K562 (cell line): ENCODE data around the gene PSORS1C2. TPM values are rescaled to one million over a fixed set of nuclear protein-coding genes. Genes with fewer than 3 reads are reported as not detected.
A peak's percentile ranks its signal among the peaks of the same experiment; 100 is the strongest.

Source experiments
- ATAC-seq: fragments of 200-7000 bp; cut with Tn5 transposase; 3 replicates; pipeline ENCODE4 v1.9.1; 2020; ENCODE audit warnings: moderate library complexity
- BruUV-seq: library from RNA; stranded (reverse); fragments of 400-500 nt; replicated peaks from 2 replicates; lab custom pipeline; 2021; lab: Mats Ljungman, UMichigan
- CTCF ChIA-PET: fragments of 300-600 bp; formaldehyde crosslinking; extraction: SDS; loops from one replicate; lab custom pipeline; 2021; ENCODE audit warnings: low intra/inter-chr PET ratio; lab: Yijun Ruan, JAX
- POLR2A ChIA-PET: fragments of 300-600, 350-650 bp; sonication (Branson Sonifier 250); formaldehyde crosslinking; extraction: SDS; loops from one replicate; lab custom pipeline; 2021; ENCODE audit warnings: antibody characterized with exemption, inconsistent platforms; lab: Yijun Ruan, JAX
- DNase-seq, 4 experiments: peaks; one replicate each; pipeline versions ENCODE4 v3.0.0 to v3.0.0-alpha.2; 2011 to 2018; ENCODE audit warnings: low spot score in 3 of 4, mixed read lengths in 3 of 4; ENCODE audit errors: extremely low read depth in 1 of 4
- FAIRE-seq: peaks from 2 replicates; lab custom pipeline; 2011; peaks lifted over from hg19 to GRCh38; lab: Jason Lieb, UNC
- H2AFZ ChIP-seq: 2 replicates; pipeline ENCODE4 v1.6.0; 2011; ENCODE audit warnings: low read depth, low read length, control low read depth, inconsistent platforms
- H3K27ac ChIP-seq: fragments of 200-600 bp; 3 replicates; pipeline ENCODE4 v1.8.0; 2011; ENCODE audit warnings: low read depth, mild to moderate bottlenecking, control low read depth, inconsistent platforms, low read length, moderate library complexity, mixed read lengths; ENCODE audit errors: extremely low read depth
- H3K27me3 ChIP-seq, 2 experiments: fragments of 300-600 bp in 1 of 2; 2 replicates in 1 of 2; 3 replicates in 1 of 2; pipeline versions ENCODE4 v1.6.0 to v1.8.0; 2011; ENCODE audit warnings: inconsistent platforms in 2 of 2, low read length in 2 of 2, mild to moderate bottlenecking in 1 of 2, mixed read lengths in 1 of 2, moderate library complexity in 1 of 2; ENCODE audit not compliant: control insufficient read depth in 2 of 2, insufficient read depth in 2 of 2
- H3K36me3 ChIP-seq: fragments of 300-600 bp; 3 replicates; pipeline ENCODE4 v1.8.0; 2011; ENCODE audit warnings: mild to moderate bottlenecking, low read length, inconsistent platforms; ENCODE audit not compliant: control insufficient read depth, insufficient read depth
- H3K4me1 ChIP-seq, 2 experiments: fragments of 200-600 bp in 1 of 2; replicated peaks in 1 of 2; 2 replicates in 1 of 2; 3 replicates in 1 of 2; pipeline versions ENCODE4 v1.5.1 to v1.8.0; 2011; ENCODE audit warnings: inconsistent platforms in 2 of 2, low read length in 2 of 2, mild to moderate bottlenecking in 1 of 2, mixed read lengths in 1 of 2, moderate library complexity in 1 of 2; ENCODE audit not compliant: control insufficient read depth in 2 of 2, insufficient read depth in 2 of 2
- H3K4me2 ChIP-seq: 2 replicates; pipeline ENCODE4 v1.6.1; 2011; ENCODE audit warnings: low read length, control low read depth, inconsistent platforms, mixed read lengths; ENCODE audit not compliant: insufficient read depth
- H3K4me3 ChIP-seq: fragments of 200-600 bp; sonication (generic), shearing (Covaris generic); 2 replicates; pipeline ENCODE4 v1.5.1; 2016; ENCODE audit warnings: control low read depth, inconsistent platforms
- H3K79me2 ChIP-seq: fragments of 200-600 bp; 3 replicates; pipeline ENCODE4 v1.8.0; 2011; ENCODE audit warnings: low read length, inconsistent platforms; ENCODE audit not compliant: control insufficient read depth, insufficient read depth
- H3K9ac ChIP-seq, 2 experiments: 2 replicates each; pipeline versions ENCODE4 v1.6.0 to v1.6.1; 2011; ENCODE audit warnings: low read depth in 2 of 2, low read length in 2 of 2, control low read depth in 1 of 2, inconsistent platforms in 1 of 2, mild to moderate bottlenecking in 1 of 2, mixed read lengths in 1 of 2; ENCODE audit not compliant: insufficient read depth in 1 of 2
- H3K9me1 ChIP-seq: one replicate; pipeline ENCODE4 v1.6.0; 2011; ENCODE audit warnings: inconsistent platforms, mild to moderate bottlenecking, low read length, moderate library complexity; ENCODE audit not compliant: control insufficient read depth, insufficient read depth
- H3K9me3 ChIP-seq: replicated peaks from 2 replicates; pipeline ENCODE4 v1.5.1; 2011; ENCODE audit warnings: low read depth, low read length, inconsistent platforms; ENCODE audit not compliant: control insufficient read depth, insufficient read depth
- H4K20me1 ChIP-seq: replicated peaks from 2 replicates; pipeline ENCODE4 v1.6.1; 2011; ENCODE audit warnings: low read length, inconsistent platforms, mixed read lengths; ENCODE audit not compliant: control insufficient read depth, insufficient read depth
- CBFA2T3 ChIP-seq: fragments of 450-650 bp; IDR thresholded peaks from 2 replicates; pipeline ENCODE4 v1.6.1; 2017
- CSDE1 ChIP-seq, 2 experiments: fragments of 450-650 bp; IDR thresholded peaks; 2 replicates each; pipeline ENCODE4 v1.6.1; 2016; ENCODE audit warnings: mild to moderate bottlenecking in 1 of 2
- E2F3 ChIP-seq: fragments of 250-450 bp; sonication (Bioruptor Pico); IDR thresholded peaks from 2 replicates; pipeline ENCODE4 v1.4.0; 2020; ENCODE audit warnings: mild to moderate bottlenecking
- HCFC1 ChIP-seq: IDR thresholded peaks from 2 replicates; pipeline ENCODE4 v1.6.1; 2012; ENCODE audit warnings: low read depth, low read length, improper control_type of control experiment
- KLF10 ChIP-seq: fragments of 250-450 bp; sonication (Bioruptor Pico); IDR thresholded peaks from 2 replicates; pipeline ENCODE4 v1.6.1; 2021; ENCODE audit warnings: matching md5 sums
- MAFG ChIP-seq: fragments of 450-650 bp; conservative IDR thresholded peaks from 2 replicates; pipeline ENCODE4 v1.6.1; 2016; ENCODE audit warnings: missing genetic modification characterization, missing compliant biosample characterization
- MXI1 ChIP-seq: IDR thresholded peaks from 2 replicates; pipeline ENCODE4 v1.6.1; 2011; ENCODE audit warnings: low read depth, mild to moderate bottlenecking, improper control_type of control experiment, low read length
- NFRKB ChIP-seq: fragments of 450-650 bp; IDR thresholded peaks from 2 replicates; pipeline ENCODE4 v1.6.1; 2016; ENCODE audit warnings: low read depth
- POLR2G ChIP-seq: fragments of 200-400 bp; formaldehyde crosslinking; IDR thresholded peaks from 2 replicates; pipeline ENCODE4 v1.6.1; 2017; ENCODE audit warnings: low read depth, mild to moderate bottlenecking, antibody characterized with exemption, low read length, moderate library complexity
- RBM17 ChIP-seq: fragments of 200-400 bp; formaldehyde crosslinking; IDR thresholded peaks from 2 replicates; pipeline ENCODE4 v1.6.1; 2017; ENCODE audit warnings: low read depth, mild to moderate bottlenecking, low read length, borderline replicate concordance
- SP1 ChIP-seq: sonication (generic); formaldehyde crosslinking; IDR thresholded peaks from 2 replicates; pipeline ENCODE4 v1.8.1; 2022; ENCODE audit warnings: mild to moderate bottlenecking, missing genetic modification reagents
- STAG1 ChIP-seq: sonication (generic); formaldehyde crosslinking; IDR thresholded peaks from 2 replicates; pipeline ENCODE4 v1.5.0; 2020; ENCODE audit warnings: missing genetic modification reagents, borderline replicate concordance
- STAT5A ChIP-seq: IDR thresholded peaks from 2 replicates; pipeline ENCODE4 v1.6.1; 2012; ENCODE audit warnings: low read length, inconsistent platforms, borderline replicate concordance
- TAL1 ChIP-seq: fragments of 450-650 bp; IDR thresholded peaks from 2 replicates; pipeline ENCODE4 v1.6.1; 2016; ENCODE audit warnings: mild to moderate bottlenecking
- TRIM28 ChIP-seq: fragments of 450-650 bp; IDR thresholded peaks from 2 replicates; pipeline ENCODE4 v1.6.1; 2017
- ZNF146 ChIP-seq: IDR thresholded peaks from one replicate; pipeline ENCODE4 v1.6.1; 2018; ENCODE audit warnings: missing compliant biosample characterization; ENCODE audit not compliant: unreplicated experiment
- WGBS: fragments of 100-300 bp; shearing (Covaris generic); methylation state at CpG from one replicate; pipeline ENCODE4 v1.1.6; 2016; ENCODE audit warnings: low coverage, mixed read lengths; ENCODE audit not compliant: insufficient coverage; ENCODE audit errors: missing lambda C conversion rate; 5-methylcytosine and 5-hydroxymethylcytosine counted together
- in situ Hi-C: fragments of 300-500 bp; cut with MboI; formaldehyde crosslinking; loops from 4 replicates; pipeline ENCODE4 v1.15.0; 2018; ENCODE audit warnings: inconsistent platforms, mixed read lengths
- intact Hi-C: fragments of 100-400 bp; cut with micrococcal nuclease; formaldehyde crosslinking; loops from 2 replicates; pipeline ENCODE4 v1.14.2; 2022
- polyA plus RNA-seq, 8 experiments: library from polyadenylated mRNA; depleted of rRNA in 4 of 8; stranded (reverse) in 5 of 8; unstranded in 3 of 8; fragments of >200 nt; fragmentation: Nextera tagmentation in 2 of 8; fragmentation: Illumina TruSeq in 1 of 8; extraction: Ambion mirVana in 2 of 8; extraction: Trizol in 1 of 8; gene quantifications; 2 replicates each; pipeline versions ENCODE4 v1.2.1 to v1.2.3, GENCODE V29; 2011 to 2014; ENCODE audit warnings: inconsistent platforms in 1 of 8, missing spikeins in 1 of 8
- total RNA-seq, 7 experiments: library from RNA; depleted of rRNA in 6 of 7; stranded (reverse); fragments of >200 nt in 6 of 7; fragmentation: Illumina TruSeq in 2 of 7; extraction: Trizol in 2 of 7; gene quantifications; 2 replicates each; pipeline versions ENCODE4 v1.2.1 to v1.2.3, GENCODE V29; 2011 to 2021; ENCODE audit warnings: low replicate concordance in 1 of 7
- TF ChIP-seq, protein P1 (sequence below): fragments of 450-650 bp; IDR thresholded peaks from 2 replicates; pipeline ENCODE4 v1.6.1; 2016
- TF ChIP-seq, protein P2 (sequence below): IDR thresholded peaks from 3 replicates; pipeline ENCODE4 v1.6.1; 2011; ENCODE audit warnings: borderline replicate concordance, mild to moderate bottlenecking; ENCODE audit not compliant: insufficient read length, insufficient read depth
- TF ChIP-seq, protein P3 (sequence below): fragments of 250-450 bp; sonication (Bioruptor Pico); IDR thresholded peaks from 2 replicates; pipeline ENCODE4 v1.4.0; 2020; ENCODE audit warnings: mild to moderate bottlenecking, moderate library complexity

PSORS1C2 gene
- total and polyA plus RNA-seq, 9 of the 15 experiments (the other 6 are each of a cell fraction or from before 2014, with no cell fraction given): not detected

DNA sequence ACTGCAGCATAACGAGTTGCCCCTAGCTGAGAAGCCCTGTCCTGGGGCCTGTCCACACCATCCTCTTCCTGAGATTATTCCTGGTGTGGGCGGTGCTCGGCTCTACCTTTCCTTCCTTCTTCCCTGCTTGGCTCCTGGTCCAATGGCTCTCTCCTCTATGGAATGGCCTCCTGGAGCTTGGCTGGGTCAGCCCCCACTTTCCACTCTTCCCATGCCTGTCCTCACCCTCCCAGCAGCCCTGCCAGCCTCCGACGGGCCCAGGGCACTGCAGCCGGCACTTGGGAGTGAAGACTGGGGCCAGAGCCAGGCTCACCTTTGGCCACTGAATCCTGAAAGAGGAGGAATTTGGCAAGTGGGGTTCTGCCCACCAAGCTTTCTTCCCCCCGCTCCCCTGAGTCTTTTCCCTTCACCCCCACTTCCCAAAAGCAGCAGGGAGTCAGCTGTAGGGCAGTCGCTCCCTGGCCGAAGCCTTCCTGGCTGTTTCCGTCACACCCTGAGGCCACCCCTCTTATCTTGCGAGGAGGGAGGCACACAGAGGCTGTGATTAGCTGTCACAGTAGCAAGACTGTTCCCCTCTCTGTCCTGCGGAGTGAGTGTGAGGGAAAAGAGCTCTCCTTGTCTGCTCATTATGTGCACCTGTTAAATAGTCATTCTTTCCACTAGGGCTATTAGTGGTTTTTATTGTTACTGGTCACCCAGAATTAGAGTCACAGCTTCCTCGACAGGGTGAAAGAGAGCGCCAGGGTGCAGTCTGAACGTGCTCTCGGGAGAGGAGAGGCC lies 12.3 kb downstream of the PSORS1C2 start:
- 8% methylated on average over 16 of the region's 16 CpGs for WGBS
- in situ Hi-C loops: no loop called here
- no peak for FAIRE-seq
- Histone ChIP-seq H3K79me2 (no peaks in the 10 kb centered on the region), H4K20me1 (peaks cover 12% of the 10 kb centered on the region), H3K27me3 (peaks cover 35 to 71% of the 10 kb centered on the region in 2 experiments; a peak in 4 of 5 replicates), H3K9me1 (no peaks in the 10 kb centered on the region), H3K4me3 (no peak overlapping the region), H3K4me1 (peaks cover 6 to 14% of the 10 kb centered on the region in 2 experiments; a peak in 4 of 5 replicates), H3K27ac (no peak overlapping the region), H3K9me3 (no peaks in the 10 kb centered on the region), H3K4me2 (no peak overlapping the region), H3K9ac (peak overlapping the region in 1 of 2 experiments; percentile 51; a peak in 1 of 4 replicates), H2AFZ (no peak overlapping the region), H3K36me3 (no peaks in the 10 kb centered on the region)
- ATAC-seq: peak; percentile 67
- CTCF ChIA-PET: no interaction called here
- no TSS peak for BruUV-seq
- POLR2A ChIA-PET: interaction anchor here (0.6 to 1.1 kb wide), 3 partner anchors 100 to 316 kb away, joined by 3 read pairs; no protein-coding TSS in a partner anchor
- peak in 2 of 4 experiments; percentile 48 to 50 for DNase-seq
- intact Hi-C loops: no loop called here
- TF ChIP-seq E2F3 (CRISPR knock-in tag): no peak
- no peak for TF ChIP-seq STAT5A
- TF ChIP-seq MXI1: no peak
- no peak for TF ChIP-seq NFRKB
- no peak for TF ChIP-seq TRIM28
- TF ChIP-seq SP1: no peak
- no peak for TF ChIP-seq MAFG
- TF ChIP-seq HCFC1: no peak
- TF ChIP-seq, protein P1, sequence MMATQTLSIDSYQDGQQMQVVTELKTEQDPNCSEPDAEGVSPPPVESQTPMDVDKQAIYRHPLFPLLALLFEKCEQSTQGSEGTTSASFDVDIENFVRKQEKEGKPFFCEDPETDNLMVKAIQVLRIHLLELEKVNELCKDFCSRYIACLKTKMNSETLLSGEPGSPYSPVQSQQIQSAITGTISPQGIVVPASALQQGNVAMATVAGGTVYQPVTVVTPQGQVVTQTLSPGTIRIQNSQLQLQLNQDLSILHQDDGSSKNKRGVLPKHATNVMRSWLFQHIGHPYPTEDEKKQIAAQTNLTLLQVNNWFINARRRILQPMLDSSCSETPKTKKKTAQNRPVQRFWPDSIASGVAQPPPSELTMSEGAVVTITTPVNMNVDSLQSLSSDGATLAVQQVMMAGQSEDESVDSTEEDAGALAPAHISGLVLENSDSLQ: peak; percentile 34; the same call in 1 of the 2 replicates
- no peak for TF ChIP-seq RBM17
- no peak for TF ChIP-seq ZNF146 (CRISPR knock-in tag)
- no peak for TF ChIP-seq TAL1
- no peak for TF ChIP-seq CSDE1 (IDR thresholded peaks at IDR 0.05)
- TF ChIP-seq, protein P2, sequence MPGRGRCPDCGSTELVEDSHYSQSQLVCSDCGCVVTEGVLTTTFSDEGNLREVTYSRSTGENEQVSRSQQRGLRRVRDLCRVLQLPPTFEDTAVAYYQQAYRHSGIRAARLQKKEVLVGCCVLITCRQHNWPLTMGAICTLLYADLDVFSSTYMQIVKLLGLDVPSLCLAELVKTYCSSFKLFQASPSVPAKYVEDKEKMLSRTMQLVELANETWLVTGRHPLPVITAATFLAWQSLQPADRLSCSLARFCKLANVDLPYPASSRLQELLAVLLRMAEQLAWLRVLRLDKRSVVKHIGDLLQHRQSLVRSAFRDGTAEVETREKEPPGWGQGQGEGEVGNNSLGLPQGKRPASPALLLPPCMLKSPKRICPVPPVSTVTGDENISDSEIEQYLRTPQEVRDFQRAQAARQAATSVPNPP: no peak
- peak; percentile 31 for TF ChIP-seq CBFA2T3
- TF ChIP-seq KLF10 (CRISPR knock-in tag): no peak
- TF ChIP-seq, protein P3, sequence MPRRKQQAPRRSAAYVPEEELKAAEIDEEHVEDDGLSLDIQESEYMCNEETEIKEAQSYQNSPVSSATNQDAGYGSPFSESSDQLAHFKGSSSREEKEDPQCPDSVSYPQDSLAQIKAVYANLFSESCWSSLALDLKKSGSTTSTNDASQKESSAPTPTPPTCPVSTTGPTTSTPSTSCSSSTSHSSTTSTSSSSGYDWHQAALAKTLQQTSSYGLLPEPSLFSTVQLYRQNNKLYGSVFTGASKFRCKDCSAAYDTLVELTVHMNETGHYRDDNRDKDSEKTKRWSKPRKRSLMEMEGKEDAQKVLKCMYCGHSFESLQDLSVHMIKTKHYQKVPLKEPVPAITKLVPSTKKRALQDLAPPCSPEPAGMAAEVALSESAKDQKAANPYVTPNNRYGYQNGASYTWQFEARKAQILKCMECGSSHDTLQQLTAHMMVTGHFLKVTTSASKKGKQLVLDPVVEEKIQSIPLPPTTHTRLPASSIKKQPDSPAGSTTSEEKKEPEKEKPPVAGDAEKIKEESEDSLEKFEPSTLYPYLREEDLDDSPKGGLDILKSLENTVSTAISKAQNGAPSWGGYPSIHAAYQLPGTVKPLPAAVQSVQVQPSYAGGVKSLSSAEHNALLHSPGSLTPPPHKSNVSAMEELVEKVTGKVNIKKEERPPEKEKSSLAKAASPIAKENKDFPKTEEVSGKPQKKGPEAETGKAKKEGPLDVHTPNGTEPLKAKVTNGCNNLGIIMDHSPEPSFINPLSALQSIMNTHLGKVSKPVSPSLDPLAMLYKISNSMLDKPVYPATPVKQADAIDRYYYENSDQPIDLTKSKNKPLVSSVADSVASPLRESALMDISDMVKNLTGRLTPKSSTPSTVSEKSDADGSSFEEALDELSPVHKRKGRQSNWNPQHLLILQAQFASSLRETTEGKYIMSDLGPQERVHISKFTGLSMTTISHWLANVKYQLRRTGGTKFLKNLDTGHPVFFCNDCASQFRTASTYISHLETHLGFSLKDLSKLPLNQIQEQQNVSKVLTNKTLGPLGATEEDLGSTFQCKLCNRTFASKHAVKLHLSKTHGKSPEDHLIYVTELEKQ (CRISPR knock-in tag): no peak
- no peak for TF ChIP-seq STAG1 (CRISPR knock-in tag)
- TF ChIP-seq POLR2G: no peak
